Astrocyte (in vitro differentiated cells and primary cell): ENCODE measurements around the gene UTF1.

ENCODE experiments used
- EZH2 ChIP-seq: IDR thresholded peaks from 2 replicates; pipeline ENCODE4 v1.6.1; 2012; ENCODE audit warnings: mild to moderate bottlenecking, low read length, inconsistent platforms; ENCODE audit not compliant: insufficient read depth
- TF ChIP-seq, protein P1 (sequence below): IDR thresholded peaks from 2 replicates; pipeline ENCODE4 v1.5.1; 2011; ENCODE audit warnings: low read depth, mild to moderate bottlenecking, inconsistent platforms, low read length, moderate library complexity; ENCODE audit not compliant: insufficient read depth

DNA sequence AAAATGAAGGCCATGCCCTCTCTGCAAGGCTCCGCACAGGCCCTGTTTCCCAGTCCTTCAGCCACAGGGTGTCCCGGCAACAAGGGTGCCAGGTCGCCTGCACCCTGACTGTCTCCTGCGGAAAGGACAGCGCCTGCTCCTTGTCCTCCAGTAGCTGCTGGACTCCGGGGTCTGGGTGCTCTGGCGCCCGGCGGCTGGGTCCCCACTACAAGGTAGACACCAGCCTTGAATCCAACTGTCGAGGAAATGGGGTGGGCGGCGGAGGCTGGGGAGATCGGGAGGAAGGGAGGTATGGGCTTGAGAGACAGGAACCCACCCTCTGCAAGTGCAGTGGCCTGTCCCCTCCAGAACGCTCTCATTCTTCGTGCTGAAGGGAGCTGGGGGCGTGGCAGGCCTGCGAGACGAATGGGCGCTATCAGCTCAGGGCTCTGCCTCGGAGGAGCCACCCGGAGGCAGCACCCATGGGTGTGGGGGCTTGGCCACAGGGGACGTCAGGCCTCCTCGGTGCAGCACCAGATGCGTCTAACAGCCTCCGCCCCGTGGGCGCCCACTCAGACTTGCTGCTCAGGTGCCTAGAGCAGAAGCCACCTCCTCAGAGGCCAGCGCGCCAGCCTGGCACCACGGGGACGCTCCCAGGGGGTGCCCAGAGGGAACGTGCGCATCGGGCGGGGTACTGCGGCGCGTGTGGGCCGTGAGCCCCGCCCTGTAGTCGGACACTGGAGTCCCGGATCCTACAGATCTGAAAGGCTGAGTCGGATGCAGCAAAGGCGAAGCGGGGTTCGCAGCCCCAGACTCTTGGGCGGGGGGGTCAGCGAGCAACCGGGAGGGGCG lies 31.1 kb downstream of the UTF1 start:
- TF ChIP-seq, protein P1, sequence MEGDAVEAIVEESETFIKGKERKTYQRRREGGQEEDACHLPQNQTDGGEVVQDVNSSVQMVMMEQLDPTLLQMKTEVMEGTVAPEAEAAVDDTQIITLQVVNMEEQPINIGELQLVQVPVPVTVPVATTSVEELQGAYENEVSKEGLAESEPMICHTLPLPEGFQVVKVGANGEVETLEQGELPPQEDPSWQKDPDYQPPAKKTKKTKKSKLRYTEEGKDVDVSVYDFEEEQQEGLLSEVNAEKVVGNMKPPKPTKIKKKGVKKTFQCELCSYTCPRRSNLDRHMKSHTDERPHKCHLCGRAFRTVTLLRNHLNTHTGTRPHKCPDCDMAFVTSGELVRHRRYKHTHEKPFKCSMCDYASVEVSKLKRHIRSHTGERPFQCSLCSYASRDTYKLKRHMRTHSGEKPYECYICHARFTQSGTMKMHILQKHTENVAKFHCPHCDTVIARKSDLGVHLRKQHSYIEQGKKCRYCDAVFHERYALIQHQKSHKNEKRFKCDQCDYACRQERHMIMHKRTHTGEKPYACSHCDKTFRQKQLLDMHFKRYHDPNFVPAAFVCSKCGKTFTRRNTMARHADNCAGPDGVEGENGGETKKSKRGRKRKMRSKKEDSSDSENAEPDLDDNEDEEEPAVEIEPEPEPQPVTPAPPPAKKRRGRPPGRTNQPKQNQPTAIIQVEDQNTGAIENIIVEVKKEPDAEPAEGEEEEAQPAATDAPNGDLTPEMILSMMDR: no peak
- TF ChIP-seq EZH2: no peak
